COLO829 (cell line): ENCODE results near the gene SDK1.
A peak's percentile ranks its signal among the peaks of the same experiment; 100 is the strongest.

ENCODE experiments used
- DNase-seq: peaks from one replicate; pipeline ENCODE4 v3.0.0; 2012; ENCODE audit warnings: low spot score

Gene SDK1

GRCh38 chr7:3464900-3465622 lies 164.0 kb downstream of the SDK1 start:
- no peak for DNase-seq

- DNase-seq, result no peak
These were observed 165.2 kb downstream of the SDK1 start for GRCh38 chr7:3466261-3466660.

- no peak for DNase-seq
These were observed 168.6 kb downstream of the SDK1 start for GRCh38 chr7:3469641-3470040.

- no peak for DNase-seq
These were observed 179.1 kb downstream of the SDK1 start for GRCh38 chr7:3480197-3480596.

GRCh38 chr7:3481435-3481834 lies 180.4 kb downstream of the SDK1 start:
- no peak for DNase-seq

GRCh38 chr7:3482147-3482921 lies 181.3 kb downstream of the SDK1 start:
- DNase-seq, result peak; percentile 18

- DNase-seq, result no peak
These were observed 185.8 kb downstream of the SDK1 start for GRCh38 chr7:3486841-3487240.

GRCh38 chr7:3488829-3489228 lies 187.8 kb downstream of the SDK1 start:
- DNase-seq, result no peak

DNA sequence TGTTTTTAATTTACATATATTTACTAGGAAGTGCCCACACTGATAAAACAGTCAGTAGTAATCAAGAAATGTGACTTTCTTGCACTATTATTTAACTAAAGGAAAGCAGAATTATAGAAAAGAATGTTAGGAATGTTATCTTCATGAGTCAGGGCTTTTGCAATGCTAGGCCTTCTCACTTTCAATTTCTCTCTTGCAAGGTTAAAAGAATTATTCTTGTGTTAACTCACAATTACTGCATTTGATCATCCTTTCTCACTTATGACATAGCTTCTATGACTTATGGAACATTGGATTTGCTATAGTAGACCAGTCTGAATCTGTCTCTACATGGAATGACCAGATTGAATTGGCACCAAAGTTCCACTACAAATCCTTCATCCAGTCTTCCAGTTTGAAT lies 192.4 kb downstream of the SDK1 start:
- no peak for DNase-seq

GRCh38 chr7:3494947-3495346 lies 193.9 kb downstream of the SDK1 start:
- no peak for DNase-seq

GRCh38 chr7:3495530-3495929 lies 194.5 kb downstream of the SDK1 start:
- DNase-seq, result no peak

- DNase-seq, result no peak
These were observed 194.9 kb downstream of the SDK1 start for GRCh38 chr7:3495954-3496353.

DNA sequence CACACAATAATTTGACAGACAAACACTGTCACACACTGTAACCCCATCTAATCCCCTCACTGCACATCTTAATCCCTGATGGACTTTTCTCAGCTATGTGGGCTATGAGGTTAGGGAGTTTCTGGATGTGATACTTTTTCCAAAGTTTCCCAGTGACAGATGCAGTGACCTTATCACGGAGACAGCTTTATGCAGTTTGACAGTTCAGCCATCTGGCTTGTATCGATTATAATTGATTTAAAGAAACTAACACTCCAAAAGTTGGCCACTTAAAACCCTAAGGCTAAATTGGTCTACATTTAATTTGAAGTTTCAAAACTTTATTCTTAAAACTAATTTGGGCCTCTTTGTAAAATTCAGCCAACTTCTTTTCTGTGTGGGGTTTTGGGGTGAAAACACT lies 196.7 kb downstream of the SDK1 start:
- no peak for DNase-seq

DNA sequence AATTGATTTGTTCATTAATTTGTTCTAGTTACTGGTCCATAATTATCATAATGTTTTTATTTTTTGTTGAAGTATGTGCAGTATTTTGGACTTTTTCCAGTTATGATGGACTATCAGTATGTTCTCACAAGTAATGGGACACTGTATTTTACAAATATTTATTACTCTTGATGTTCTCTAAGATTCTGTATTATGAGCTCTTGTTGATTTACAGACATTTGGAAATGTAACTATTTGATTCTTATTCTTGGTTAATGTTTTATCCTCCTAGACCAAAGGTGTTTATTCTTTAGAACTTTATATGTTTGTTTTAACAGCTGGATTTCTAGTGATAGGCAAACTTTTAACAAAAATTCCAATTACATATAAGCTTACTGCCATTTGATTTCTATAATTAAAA lies 200.6 kb downstream of the SDK1 start:
- no peak for DNase-seq

DNA sequence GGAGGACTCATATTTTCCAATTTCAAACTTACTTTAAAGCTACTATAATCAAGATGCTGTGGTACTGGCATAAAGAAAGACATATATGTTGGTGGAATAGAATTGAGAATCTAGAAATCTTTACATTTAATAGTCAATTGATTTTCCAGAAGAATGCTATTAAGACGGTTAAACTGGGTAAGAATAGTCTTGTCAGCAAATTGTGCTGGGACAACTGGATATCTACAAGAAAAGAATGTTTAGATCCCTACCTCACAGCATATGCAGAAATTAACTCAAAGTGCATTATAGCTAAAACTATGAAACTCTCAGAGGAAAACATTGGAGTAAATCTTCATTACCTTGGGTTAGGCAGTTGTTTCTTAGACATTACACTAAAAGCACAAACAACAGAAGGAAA lies 203.3 kb downstream of the SDK1 start:
- DNase-seq, result no peak

DNA sequence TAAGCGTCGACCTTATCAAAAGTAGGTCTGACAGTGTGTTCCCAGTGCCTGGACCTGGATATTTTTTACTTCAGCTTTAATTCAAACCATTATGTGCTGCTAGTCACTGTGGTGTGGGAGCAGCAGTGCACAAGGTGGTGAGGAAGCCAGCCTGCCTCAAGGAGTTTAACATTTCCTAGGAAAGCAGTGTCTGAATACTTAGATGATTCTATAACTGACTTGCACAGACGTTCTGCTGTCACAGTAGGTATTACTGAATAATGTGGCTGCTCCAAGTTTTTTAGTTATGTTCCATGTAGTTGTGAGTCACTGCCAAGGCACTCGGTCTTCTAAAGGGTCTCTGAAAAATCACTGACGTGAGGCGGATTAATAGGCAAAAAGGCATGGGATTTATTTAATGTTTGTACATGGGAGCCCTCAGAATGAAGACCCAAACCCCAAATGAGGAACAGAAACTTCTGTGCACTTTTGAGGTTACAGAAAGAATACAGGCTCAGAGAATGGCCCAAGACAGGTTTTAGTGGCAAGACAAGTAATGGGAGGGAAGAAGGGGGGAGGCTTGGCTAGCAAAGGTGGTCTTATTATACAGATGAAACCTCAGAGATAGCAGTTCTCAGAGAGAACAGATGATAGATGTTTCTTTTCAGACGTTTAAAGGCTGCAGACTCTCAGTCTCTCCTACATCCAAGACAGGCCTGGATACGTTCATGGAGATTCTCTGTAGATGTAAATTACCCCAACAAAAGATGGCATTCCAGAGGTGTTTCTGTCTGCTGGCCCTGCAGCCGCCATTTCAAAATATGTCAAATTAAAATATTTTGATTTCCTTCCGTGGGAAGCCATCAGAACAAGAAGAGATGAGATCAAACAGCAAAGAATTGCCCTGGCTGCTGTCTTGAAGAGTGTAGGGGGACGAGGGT lies 209.3 kb downstream of the SDK1 start:
- DNase-seq, result no peak

GRCh38 chr7:3517344-3517743 lies 216.3 kb downstream of the SDK1 start:
- DNase-seq, result no peak

DNA sequence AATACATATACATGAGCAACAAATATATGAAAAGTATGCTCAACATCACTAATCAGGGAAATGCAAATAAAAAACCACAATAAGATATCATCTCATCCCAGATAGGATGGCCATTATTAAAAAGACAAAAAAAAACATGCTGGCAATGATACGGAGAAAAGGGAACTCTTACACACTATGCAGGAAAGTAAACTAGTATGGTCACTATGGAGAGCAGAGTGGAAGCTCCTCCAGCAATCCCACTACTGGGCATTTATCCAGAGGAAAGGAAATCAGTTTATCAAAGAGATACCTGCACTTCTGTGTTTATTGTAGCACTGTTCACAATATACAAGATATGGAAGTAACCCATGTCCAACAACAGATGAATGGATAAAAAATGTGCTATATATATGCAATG lies 217.5 kb downstream of the SDK1 start:
- DNase-seq, result no peak

DNA sequence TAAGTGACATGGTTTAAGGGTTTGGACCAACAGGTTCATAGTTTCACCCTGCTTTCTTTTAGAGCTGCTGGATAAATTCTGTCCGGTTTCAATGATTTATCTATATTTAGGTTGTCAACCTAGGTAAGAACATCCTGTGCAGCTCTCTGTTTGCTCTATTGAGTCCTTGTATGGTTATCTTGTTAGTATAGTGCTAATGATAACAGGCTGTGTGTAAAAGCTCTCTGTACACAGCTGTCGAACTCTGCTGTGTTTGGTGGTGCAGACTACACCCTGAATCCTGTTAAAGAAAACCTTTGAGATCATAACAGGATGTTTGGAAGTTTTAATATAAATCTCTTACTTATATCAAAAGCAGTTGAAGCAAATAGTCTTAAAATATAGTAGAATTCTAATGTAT lies 219.2 kb downstream of the SDK1 start:
- DNase-seq, result no peak

DNA sequence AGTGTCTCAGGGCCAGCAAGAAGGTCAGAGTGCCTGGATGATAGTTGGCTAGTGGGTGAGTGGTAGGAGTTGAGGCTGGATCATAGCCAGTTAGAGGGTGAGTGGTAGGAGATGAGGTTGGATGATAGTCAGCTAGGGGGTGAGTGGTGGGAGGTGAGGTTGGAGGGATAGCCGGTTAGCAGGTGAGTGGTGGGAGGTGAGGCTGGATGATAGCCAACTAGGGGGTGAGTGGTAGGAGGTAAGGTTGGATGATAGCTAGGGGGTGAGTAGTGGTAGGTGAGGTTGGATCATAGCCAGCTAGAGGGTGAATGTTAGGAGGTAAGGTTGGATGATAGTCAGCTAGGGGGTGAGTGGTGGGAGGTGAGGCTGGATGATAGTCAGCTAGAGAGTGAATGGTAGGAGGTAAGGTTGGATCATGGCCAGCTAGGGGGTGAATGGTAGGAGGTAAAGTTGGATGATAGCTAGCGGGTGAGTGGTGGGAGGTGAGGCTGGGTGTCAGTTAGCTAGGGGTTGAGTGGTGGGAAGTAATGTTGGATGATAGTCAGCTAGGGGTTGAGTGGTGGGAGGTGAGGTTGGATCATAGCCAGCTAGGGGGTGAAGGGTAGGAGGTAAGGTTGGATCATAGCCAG lies 226.6 kb downstream of the SDK1 start:
- DNase-seq, result no peak

GRCh38 chr7:3533040-3533439 lies 232.0 kb downstream of the SDK1 start:
- no peak for DNase-seq

DNA sequence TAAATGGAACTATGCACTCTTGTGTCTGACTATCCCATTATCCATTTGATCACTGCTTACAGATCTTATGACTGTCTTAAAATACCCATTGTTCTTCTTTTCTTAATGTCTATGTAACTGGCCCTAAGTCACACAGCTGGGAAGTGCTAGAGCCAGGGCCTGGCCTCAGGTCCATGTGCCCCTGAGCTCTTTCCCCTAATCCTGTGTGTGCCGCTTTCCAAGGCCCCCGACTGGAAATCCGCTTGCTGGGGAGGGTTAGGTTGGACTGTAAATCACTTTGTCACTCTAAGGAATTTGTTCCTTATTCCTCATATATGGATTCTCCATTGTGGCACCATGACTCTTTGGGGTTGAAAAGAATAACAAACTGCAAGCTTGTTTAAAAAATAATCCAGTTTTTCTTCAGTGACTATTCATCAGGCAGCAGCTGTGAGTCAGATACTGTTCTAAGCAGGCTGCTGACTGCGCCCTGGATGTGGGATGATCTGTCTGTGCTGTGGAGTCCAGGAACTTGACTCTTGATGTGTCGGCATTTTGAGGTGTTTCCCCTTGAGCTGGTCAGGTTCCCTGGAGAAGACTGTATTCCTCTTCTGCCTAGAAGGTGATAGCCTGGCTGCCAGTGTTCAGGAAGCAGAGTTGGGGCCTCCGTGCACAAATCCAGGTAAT lies 236.3 kb downstream of the SDK1 start:
- no peak for DNase-seq
